HG03108 (cell line): ENCODE results near the gene PIK3R1.
A peak's percentile ranks its signal among the peaks of the same experiment; 100 is the strongest.

ENCODE experiments used
- ATAC-seq: cut with Tn5 transposase; IDR thresholded peaks from one replicate; pipeline ENCODE4 v1.9.1; 2021; ENCODE audit warnings: moderate library complexity; ENCODE audit not compliant: unreplicated experiment

Gene PIK3R1

GRCh38 chr5:68268101-68268851, 52.7 kb downstream of the PIK3R1 start:
- ATAC-seq, result no peak

- no peak for ATAC-seq
Observed at GRCh38 chr5:68268852-68269130, 53.2 kb downstream of the PIK3R1 start.

GRCh38 chr5:68269820-68270219, 54.3 kb downstream of the PIK3R1 start:
- ATAC-seq, result no peak

GRCh38 chr5:68270399-68270975, 54.9 kb downstream of the PIK3R1 start:
- no peak for ATAC-seq

- no peak for ATAC-seq
Observed at GRCh38 chr5:68271124-68271523, 55.6 kb downstream of the PIK3R1 start.

- no peak for ATAC-seq
Observed at GRCh38 chr5:68272289-68272688, 56.7 kb downstream of the PIK3R1 start.

GRCh38 chr5:68273717-68274409, 58.3 kb downstream of the PIK3R1 start:
- peak; percentile 45 for ATAC-seq

GRCh38 chr5:68274847-68275651, 59.5 kb downstream of the PIK3R1 start:
- ATAC-seq, result peak; percentile 50

- ATAC-seq, result no peak
Observed at GRCh38 chr5:68276740-68277139, 61.2 kb downstream of the PIK3R1 start.

- ATAC-seq, result no peak
Observed at GRCh38 chr5:68277431-68277830, 61.9 kb downstream of the PIK3R1 start.

GRCh38 chr5:68279984-68280383, 64.4 kb downstream of the PIK3R1 start:
- ATAC-seq, result no peak

- no peak for ATAC-seq
Observed at GRCh38 chr5:68282001-68282400, 66.4 kb downstream of the PIK3R1 start.

- no peak for ATAC-seq
Observed at GRCh38 chr5:68283766-68284165, 68.2 kb downstream of the PIK3R1 start.

GRCh38 chr5:68285075-68285840, 69.7 kb downstream of the PIK3R1 start:
- no peak for ATAC-seq

GRCh38 chr5:68285851-68286611, 70.5 kb downstream of the PIK3R1 start:
- ATAC-seq, result no peak

GRCh38 chr5:68286612-68286912, 71.0 kb downstream of the PIK3R1 start:
- no peak for ATAC-seq

GRCh38 chr5:68287631-68287975, 72.0 kb downstream of the PIK3R1 start:
- ATAC-seq, result no peak

GRCh38 chr5:68287976-68288706, 72.6 kb downstream of the PIK3R1 start:
- peak; percentile 74 for ATAC-seq

GRCh38 chr5:68288707-68289134, 73.2 kb downstream of the PIK3R1 start:
- peak; percentile 4 for ATAC-seq

GRCh38 chr5:68289498-68289897, 73.9 kb downstream of the PIK3R1 start:
- ATAC-seq, result no peak
